Stimulated activated CD4-positive, alpha-beta T cell treated with anti-CD3 and anti-CD28 coated beads, Interleukin-12 subunit alpha, Interleukin-12 subunit beta, amount 100 ng/mL, for 24 hours (primary cell): ENCODE data around the gene PTEN.
"Not testable (repeated sequence)": the region's sequence is repeated elsewhere in the genome, so short reads cannot be mapped to it uniquely, and the experiment has no call there.

Experiments
- DNase-seq, 2 experiments: peaks; one replicate each; pipeline ENCODE4 v3.0.0-alpha.2; 2020; ENCODE audit warnings: low read depth in 2 of 2

The PTEN gene

DNA sequence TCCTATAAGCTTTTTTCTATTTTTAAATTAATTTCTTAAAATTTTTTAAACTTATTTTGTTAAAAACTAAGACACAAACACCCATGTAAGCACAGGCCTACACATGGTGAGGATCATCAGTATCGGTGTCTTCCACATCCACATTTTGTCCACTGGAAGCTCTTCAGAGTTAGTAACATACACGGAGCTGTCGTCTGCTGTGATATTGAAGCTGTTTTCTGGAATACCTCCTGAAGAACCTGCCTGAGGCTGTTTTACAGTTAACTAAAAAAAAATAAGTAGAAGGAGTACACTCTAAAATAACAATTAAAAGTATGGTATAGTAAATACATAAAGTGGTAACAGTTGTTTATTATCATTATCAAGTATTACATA lies 17.8 kb upstream of the PTEN start:
- no peak for DNase-seq

DNA sequence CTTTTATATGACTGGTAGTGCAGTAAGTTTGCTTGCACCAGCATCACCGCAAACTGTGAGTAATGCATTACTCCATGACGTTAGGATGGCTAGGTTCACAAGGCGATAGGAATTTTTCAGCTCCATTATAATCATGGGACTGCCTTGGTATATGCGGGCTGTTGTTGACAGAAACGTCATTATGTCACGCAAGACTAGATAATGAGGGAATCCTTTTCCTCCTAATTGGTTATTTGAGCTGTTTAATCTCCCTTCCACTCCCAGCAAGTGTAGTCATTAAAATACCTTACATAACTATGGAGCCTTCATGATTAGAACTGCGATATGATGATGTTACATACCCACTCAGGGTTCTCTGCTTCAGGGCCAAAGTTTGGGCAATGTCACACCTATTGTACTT lies 17.4 kb upstream of the PTEN start:
- DNase-seq, result no peak

DNA sequence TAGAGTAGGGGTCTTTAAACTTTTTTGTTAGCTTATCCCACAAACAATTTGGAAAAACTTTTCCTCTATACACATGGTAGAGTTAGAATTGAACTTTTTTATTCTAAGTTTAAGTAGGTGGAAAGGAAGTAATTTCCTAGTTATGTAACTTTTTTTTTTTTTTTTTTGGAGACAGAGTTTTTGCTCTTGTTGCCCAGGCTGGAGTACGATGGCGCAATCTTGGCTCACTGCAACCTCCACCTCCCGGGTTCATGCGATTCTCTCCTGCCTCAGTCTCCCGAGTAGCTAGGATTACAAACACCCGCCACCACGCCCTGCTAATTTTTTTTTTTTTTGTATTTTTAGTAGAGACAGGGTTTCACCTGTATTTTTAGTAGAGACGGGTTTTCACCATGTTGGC lies 16.7 kb upstream of the PTEN start:
- not testable (repeated sequence) for DNase-seq

DNA sequence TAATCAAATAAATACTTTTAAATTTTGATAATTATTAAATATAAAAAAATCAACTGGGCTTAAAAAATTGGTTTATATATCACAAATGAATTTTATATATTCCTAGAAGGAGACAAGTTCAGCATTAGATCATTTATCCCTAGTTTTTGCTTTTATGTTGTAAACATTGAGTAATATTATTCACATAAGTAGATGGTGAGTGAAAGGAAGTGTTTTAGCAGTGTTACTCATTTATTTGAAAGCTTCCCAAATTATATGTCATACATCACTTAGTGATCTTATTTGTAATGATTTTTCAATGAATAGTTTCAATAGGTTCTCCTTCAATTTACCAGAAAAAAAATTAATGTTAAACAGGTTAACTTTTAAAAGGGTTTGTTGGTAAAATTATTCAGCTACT lies 15.9 kb upstream of the PTEN start:
- no peak for DNase-seq

DNA sequence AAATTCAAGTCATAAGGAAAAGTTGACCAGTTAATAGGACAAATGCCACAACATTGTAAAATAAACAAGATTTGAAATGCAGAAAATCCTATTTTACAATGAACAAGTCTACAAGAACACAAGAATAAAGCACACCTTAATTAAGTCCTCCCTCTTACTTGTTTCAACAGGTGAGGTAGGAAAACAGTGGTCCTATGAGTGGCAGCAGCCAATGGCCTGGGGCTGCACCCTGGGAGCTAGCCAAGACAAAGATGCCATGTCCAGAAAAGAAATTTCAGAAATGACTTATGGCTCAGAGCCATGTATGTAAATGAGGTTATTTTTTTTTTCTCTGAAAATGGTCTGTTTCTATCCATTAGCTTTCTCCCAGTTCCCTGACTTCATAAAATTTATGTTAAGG lies 14.4 kb upstream of the PTEN start:
- no peak for DNase-seq

DNA sequence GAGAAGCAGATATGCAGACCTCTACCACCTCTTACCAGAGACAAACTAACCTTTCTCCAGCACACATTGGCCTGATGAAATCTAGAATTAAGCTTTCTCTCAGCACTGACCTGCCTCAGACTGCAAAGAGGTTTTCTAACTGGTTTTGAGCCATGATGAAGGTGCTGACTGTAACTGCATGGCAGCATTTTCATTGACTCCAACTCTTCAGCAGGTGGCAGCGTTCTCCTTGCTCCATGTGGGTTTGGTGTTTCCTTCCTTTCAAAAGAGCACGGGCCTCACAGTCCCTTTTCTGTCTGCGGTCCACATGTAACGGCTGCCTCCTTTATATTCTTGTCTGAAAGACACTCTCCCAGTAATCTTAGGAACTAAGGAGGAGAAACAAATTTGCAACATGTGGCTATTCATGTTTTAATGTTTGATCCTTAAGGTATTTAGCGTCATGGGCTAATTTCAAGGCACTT lies 12.7 kb upstream of the PTEN start:
- DNase-seq, result peak; percentile 13 to 23

DNA sequence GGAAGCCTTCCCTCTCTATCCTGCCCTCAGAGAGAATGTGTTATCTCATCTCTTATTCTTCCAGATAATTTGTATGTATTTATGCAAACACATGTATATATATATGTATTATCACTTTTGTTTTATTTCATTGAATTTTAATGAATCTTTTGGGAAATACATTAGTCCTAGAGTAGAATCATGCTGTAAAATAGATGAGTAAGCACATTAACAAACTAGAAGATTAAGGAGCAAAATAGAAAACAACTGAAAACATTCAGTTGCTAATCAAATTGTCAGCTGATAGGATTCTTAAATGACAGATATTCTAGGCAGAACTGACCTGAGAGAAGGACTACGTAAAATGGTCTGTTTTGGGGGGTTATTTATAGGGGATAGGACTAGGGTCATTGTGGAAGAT lies 11.3 kb upstream of the PTEN start:
- DNase-seq, result no peak

DNA sequence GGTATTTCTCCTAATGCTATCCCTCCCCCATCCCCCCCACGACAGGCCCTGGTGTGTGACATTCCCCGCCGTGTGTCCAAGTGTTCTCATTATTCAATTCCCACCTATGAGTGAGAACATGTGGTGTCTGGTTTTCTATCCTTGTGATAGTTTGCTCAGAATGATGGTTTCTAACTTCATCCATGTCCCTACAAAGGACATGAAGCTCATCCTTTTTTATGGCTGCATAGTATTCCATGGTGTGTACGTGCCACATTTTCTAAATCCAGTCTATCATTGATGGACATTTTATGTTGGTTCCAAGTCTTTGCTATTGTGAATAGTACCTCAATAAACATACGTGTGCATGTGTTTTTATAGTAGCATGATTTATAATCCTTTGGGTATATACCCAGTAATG lies 8.2 kb upstream of the PTEN start:
- DNase-seq, result not testable (repeated sequence)

DNA sequence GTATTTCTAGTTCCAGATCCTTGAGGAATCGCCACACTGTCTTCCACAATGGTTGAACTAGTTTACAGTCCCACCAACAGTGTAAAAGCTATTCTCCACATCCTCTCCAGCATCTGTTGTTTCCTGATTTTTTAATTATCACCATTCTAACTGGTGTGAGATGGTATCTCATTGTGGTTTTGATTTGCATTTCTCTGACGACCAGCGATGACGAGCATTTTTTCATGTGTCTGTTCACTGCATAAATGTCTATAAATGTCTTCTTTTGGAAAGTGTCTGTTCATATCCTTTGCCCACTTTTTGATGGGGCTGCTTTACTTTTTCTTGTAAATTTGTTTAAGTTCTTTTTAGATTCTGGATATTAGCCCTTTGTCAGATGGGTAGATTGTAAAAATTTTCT lies 7.8 kb upstream of the PTEN start:
- DNase-seq, result not testable (repeated sequence)

DNA sequence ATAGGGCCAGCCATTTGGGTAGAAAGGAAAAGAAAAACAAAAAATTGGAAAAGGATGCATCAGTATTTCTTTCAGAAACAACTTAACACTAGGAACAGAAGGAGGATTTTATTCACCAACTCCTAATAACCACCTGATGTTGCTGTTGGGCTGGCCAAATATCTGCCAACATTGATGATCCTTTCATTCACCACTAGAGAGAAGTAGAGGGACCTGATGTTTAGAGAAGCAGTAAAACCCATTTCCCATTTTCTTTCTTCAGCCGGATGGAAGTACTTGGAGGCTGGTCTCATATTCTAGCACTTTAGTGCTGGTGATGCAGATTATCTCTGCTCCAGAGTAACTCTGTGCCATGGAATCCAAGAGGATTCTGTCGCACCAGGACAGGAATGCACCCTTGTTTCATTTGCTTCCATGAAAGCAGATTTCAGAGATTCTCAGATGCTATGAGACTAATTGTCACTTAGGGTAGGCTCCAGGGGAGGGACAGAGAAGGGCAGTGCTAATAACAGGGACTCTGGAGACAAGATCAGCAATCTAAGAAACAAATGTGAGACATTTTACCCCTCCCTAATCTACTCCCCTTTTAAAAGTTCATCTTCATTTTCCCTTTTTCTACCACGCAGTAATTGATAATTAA lies 3.1 kb upstream of the PTEN start:
- no peak for DNase-seq

DNA sequence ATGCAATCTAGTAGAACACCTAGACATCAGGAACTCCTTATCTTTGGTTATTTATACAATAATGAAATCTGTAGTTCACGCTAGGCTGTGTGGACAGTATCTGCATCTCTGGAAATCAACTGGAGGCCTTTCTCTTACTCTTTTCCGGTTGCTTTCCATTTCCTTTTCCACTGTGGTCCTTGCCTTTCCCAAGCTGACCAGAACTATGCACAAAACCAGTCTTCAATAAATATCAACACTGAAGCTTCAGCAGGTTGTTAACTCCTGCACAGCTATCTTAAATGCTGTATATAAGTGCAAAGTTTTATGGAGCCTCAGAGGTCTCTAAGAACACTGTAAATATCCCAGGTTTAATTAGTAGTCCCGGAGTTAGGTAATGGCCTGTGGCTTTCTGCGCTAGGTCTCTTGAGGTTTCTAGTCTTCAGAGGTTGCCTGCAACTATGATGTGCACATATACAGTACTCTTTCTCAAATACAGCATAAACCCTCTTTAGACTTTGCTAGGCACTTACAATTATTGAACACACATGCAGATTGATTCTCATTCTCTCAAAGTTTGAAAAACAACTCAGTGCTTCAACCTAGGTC lies 2.5 kb upstream of the PTEN start:
- DNase-seq, result no peak

DNA sequence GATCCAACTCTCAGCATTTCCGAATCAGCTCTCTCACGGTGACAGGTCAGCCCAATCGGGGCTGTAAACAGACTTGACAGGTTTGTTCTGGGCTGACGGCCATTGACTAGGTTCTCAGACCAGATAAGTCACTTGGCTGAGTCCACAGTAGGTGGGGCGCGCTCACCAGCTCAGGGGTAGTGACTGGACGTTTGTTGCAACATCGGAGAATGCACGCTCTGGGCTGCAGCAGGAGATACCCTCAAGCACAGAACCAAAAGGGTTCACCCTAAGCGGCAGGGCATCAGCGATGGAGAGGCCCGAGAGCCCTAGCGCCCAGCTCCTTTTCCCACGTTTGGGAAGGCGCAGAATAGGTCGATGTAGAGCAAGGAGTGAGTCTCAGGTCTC lies 1.9 kb upstream of the PTEN start:
- peak in 1 of 2 experiments; percentile 8 for DNase-seq

DNA sequence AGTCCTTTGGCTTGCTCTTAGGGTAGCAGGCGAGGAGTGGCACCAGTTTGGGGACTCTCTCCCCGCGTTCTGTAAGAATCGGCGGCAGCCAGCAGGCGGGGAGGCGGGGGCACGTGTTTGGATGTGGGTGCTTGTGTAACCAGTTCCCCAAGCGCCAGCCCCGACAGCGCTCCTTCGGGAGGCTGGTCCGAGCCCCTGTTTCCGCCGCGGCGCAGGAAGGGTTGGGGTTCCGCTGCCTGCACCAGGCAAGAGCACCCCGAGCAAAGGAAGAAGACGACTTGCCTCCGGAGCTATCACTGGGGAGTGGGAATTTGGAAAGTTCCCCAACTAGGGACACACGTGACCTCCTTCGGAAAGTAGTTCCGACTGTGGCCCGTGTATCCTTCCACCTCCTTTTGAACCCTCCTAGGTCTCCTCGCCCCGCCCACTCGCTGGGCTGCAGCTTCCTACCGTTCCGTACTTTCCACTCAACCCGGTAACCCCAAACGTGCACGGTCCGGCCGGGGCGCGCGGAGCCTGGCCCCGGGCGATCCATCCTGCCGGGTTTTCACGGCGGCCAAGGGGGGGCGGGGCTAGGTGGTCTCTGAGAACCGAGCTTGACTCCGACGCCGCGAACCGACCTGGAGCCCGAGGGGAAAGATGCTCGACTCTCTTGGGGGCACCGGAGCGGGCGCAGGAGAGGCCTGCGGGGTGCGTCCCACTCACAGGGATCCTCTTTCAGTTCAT lies 1.3 kb upstream of the PTEN start:
- peak; percentile 89 to 92 for DNase-seq

DNA sequence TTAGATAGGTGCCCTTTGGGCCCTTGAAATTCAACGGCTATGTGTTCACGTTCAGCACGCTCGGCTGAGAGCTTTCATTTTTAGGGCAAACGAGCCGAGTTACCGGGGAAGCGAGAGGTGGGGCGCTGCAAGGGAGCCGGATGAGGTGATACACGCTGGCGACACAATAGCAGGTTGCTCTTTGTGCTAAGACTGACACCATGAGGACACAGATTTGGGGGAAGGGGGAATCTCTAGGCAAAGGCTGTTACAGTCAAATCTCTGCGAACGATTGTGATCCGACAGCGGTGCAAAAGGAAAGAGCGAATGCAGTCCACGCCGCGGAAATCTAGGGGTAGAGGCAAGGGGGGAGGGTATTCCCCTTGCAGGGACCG lies 759 bp upstream of the PTEN start:
- DNase-seq, result no peak

DNA sequence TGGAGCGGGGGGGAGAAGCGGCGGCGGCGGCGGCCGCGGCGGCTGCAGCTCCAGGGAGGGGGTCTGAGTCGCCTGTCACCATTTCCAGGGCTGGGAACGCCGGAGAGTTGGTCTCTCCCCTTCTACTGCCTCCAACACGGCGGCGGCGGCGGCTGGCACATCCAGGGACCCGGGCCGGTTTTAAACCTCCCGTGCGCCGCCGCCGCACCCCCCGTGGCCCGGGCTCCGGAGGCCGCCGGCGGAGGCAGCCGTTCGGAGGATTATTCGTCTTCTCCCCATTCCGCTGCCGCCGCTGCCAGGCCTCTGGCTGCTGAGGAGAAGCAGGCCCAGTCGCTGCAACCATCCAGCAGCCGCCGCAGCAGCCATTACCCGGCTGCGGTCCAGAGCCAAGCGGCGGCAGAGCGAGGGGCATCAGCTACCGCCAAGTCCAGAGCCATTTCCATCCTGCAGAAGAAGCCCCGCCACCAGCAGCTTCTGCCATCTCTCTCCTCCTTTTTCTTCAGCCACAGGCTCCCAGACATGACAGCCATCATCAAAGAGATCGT lies 598 bp downstream of the PTEN start:
- peak in 1 of 2 experiments; percentile 14 for DNase-seq

DNA sequence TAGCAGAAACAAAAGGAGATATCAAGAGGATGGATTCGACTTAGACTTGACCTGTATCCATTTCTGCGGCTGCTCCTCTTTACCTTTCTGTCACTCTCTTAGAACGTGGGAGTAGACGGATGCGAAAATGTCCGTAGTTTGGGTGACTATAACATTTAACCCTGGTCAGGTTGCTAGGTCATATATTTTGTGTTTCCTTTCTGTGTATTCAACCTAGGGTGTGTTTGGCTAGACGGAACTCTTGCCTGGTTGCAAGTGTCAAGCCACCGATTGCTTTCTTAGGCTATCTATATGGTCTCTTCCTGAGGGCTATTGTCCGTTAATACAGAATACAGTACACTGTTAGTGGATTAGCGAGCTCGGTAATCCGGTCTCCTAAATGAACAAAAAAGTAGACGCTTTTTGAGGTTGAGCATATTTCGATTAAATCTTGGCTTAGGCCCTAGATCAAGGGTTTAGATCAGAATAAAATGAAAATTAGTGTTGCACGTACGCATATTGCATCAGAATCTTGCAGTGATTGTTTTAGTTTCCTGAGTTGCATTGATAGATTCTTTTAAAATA lies 1.2 kb downstream of the PTEN start:
- DNase-seq, result no peak

DNA sequence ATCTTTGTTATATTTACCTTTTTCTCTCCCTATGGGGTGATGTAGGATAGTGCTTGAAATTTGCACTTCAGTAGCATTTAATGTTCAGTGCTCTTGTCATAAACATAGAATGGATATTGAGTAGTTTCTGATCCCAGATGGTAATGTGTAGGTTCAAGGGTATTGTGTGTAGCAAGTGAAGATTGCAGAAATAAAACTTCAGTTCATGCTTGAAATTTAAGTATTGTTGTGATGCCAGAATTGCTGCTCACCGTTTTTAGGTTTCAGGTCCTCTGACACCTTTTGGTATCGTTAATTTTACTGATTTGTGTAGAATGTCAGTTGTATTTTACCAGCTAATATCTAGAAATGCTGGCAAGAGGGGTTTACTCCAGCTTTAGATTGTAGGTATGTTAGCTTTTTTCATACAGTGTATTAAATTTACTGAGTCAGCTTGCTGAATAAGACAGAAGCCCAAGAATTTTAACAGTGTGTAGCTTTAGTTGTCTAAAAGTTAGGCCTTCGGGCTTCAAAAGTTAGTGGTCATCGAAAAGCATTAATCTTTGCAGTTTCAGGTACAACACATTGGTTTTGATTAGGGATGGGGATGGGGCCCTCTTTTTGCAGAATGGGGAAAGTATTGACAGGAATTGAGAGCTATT lies 1.9 kb downstream of the PTEN start:
- no peak for DNase-seq

DNA sequence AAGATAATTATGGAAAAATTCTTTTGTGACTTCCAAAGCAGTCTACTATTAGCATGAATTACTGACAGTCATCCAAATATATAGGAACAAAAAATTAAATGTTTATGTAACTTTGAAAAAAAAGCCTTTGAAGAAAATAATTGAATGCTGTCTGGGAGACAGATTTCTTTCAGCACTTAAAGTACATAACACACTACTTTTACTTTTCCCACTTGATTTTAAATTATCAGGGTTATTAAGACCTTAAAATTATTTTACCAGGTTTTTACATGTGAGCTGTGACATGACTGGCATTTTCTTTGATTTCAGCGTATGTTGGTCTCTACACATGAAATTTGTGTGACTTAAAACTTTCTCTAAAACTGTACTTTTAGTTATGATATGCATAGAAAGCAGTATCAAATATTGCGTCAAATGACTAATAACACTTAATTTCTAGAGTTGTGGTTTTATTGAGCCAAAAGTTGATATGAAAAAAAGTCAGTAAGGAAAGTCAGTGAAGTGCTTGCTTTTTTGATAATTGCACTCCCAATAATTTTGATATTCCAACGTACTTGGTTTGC lies 3.1 kb downstream of the PTEN start:
- no peak for DNase-seq

DNA sequence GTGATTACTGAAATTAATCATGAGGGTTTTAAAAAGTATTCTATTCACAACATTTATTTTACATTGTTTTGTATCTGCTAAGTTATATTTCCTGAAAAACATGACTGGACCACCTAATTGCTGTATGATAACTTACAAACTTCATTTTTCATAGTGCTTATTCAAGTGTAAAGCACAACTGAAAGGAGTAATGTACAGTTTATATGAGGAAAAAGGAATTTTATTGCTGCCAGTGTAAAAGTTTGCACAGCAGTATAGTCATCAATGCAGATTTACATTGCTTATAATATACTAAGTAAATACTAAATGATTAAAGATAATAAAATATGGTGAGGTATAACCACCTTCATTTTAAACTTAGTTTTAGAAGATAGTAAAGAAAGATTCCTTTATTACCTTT lies 4.0 kb downstream of the PTEN start:
- no peak for DNase-seq

DNA sequence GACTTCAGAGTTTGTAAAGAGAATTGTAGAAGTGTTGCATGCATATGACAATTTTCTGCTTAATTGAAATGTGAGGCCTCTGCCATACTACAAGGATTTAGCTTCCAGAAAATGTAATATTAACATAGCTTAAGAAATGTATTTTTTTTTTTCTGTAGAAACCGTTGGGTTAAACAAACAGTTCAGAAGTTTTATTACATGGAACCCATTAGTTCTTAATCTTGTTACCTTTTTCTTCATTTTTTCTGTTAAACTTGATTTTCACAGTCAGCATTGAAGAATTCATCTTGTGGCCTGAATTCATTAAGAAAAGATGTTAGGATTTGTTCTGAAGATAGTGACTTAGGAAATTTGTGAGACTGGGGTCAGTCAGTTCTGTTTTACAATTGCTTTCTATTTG lies 4.9 kb downstream of the PTEN start:
- no peak for DNase-seq

DNA sequence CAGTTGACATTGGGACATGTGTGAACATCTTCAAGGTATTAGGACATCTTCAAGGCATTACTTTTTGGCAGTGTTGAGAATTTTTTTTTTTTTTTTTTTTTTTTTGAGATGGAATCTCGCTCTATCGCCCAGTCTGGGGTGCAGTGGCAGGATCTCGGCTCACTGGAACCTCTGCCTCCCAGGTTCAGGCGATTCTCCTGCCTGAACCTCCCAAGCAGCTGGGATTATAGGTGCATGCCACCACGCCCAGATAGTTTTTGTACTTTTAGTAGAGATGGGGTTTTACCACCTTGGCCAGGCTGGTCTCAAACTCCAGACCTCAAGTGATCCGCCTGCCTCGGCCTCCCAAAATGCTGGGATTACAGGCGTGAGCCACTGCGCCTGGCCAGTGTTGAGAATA lies 5.7 kb downstream of the PTEN start:
- not testable (repeated sequence) for DNase-seq
